ENCODE results near the gene BBS5.

Gene BBS5

DNA sequence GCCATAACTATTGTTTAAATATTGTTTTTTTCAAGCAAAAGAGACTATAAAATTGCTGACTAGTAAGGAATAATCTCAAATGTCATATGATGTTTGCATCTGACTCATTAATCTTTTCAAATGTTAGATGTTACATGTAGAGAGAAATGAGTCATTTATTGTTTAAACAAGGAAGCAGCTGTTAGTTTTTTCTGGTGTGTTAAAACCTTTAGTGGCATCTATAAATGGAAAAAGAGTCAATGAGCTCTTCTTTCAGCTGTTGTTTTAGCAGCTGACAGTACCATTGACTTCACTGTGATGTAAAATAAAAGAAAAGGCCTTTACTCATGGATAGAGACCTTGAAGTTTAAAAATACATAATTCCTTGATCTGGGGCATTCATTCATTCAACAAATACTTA, 28.4 kb downstream of the BBS5 start:
- TF ChIP-seq SIN3A (IDR thresholded peaks at IDR 0.05; ENCODE audit: borderline replicate concordance, insufficient read depth, low read length) (no peak), FOXP2 (optimal IDR thresholded peaks at IDR 0.05; ENCODE audit: borderline replicate concordance, extremely low read depth, extremely low read length, insufficient read depth) (no peak), POLR2AphosphoS5 (IDR thresholded peaks at IDR 0.05; ENCODE audit: low read depth, low read length) (no peak), TAF1 (IDR thresholded peaks at IDR 0.05; ENCODE audit: borderline replicate concordance, insufficient read depth, low read length) (no peak)
- TF ChIP-seq, protein P1, sequence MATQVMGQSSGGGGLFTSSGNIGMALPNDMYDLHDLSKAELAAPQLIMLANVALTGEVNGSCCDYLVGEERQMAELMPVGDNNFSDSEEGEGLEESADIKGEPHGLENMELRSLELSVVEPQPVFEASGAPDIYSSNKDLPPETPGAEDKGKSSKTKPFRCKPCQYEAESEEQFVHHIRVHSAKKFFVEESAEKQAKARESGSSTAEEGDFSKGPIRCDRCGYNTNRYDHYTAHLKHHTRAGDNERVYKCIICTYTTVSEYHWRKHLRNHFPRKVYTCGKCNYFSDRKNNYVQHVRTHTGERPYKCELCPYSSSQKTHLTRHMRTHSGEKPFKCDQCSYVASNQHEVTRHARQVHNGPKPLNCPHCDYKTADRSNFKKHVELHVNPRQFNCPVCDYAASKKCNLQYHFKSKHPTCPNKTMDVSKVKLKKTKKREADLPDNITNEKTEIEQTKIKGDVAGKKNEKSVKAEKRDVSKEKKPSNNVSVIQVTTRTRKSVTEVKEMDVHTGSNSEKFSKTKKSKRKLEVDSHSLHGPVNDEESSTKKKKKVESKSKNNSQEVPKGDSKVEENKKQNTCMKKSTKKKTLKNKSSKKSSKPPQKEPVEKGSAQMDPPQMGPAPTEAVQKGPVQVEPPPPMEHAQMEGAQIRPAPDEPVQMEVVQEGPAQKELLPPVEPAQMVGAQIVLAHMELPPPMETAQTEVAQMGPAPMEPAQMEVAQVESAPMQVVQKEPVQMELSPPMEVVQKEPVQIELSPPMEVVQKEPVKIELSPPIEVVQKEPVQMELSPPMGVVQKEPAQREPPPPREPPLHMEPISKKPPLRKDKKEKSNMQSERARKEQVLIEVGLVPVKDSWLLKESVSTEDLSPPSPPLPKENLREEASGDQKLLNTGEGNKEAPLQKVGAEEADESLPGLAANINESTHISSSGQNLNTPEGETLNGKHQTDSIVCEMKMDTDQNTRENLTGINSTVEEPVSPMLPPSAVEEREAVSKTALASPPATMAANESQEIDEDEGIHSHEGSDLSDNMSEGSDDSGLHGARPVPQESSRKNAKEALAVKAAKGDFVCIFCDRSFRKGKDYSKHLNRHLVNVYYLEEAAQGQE (IDR thresholded peaks at IDR 0.05; ENCODE audit: insufficient read depth in 1 of 2, low read depth in 2 of 2, low read length in 2 of 2): no peak

DNA sequence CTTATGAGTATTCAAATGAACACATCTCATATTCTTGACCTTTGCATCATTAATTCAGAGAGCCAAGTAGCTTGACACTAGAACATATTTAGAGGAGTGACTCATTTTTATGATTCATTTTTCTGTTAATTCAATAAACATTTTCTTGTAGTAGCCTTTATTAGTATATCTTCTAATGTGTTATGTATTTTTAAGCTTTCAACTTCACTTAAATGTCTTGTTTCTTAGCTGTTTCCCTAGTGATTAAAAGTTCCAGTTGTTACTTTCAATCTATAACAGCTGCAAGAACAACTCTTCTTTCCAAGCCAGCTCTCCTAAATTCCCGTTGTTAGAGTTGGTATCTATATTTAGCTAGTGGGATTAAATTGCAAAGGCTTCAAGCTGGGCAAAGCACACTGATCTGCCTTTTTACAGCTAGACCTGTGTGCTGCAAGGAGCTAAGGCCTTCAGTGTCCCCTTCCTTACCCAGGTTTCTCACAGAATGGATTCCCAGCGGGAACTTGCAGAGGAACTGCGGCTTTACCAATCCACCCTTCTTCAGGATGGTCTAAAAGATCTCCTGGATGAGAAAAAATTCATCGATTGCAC, 30.1 kb downstream of the BBS5 start, which contains the start of gene KLHL41:
KLHL41 (plus strand) TSS at position 405 of the 588 bp plus-strand sequence; CDS start at position 482, 77 bp downstream.
- no peak for TF ChIP-seq TAF1 (IDR thresholded peaks at IDR 0.05; ENCODE audit: borderline replicate concordance, insufficient read depth, low read length)
- TF ChIP-seq, protein P1 (IDR thresholded peaks at IDR 0.05; ENCODE audit: insufficient read depth in 1 of 2, low read depth in 2 of 2, low read length in 2 of 2): no peak
- TF ChIP-seq POLR2AphosphoS5 (IDR thresholded peaks at IDR 0.05; ENCODE audit: low read depth, low read length): no peak
- no peak for TF ChIP-seq SIN3A (IDR thresholded peaks at IDR 0.05; ENCODE audit: borderline replicate concordance, insufficient read depth, low read length)
- TF ChIP-seq FOXP2 (optimal IDR thresholded peaks at IDR 0.05; ENCODE audit: borderline replicate concordance, extremely low read depth, extremely low read length, insufficient read depth): no peak

DNA sequence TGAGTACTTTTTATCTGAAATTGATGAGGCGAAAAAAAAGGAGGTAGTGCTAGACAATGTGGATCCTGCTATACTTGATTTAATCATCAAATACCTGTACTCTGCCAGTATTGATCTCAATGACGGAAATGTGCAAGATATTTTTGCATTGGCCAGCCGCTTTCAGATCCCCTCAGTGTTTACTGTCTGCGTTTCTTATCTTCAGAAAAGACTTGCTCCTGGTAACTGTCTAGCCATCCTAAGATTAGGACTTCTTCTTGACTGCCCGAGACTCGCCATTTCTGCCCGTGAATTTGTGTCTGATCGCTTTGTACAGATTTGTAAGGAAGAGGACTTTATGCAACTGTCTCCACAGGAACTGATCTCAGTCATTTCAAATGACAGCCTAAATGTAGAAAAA, 30.7 kb downstream of the BBS5 start:
- TF ChIP-seq SIN3A (IDR thresholded peaks at IDR 0.05; ENCODE audit: borderline replicate concordance, insufficient read depth, low read length): no peak
- TF ChIP-seq POLR2AphosphoS5 (IDR thresholded peaks at IDR 0.05; ENCODE audit: low read depth, low read length): no peak
- TF ChIP-seq, protein P1 (IDR thresholded peaks at IDR 0.05; ENCODE audit: insufficient read depth in 1 of 2, low read depth in 2 of 2, low read length in 2 of 2): no peak
- no peak for TF ChIP-seq TAF1 (IDR thresholded peaks at IDR 0.05; ENCODE audit: borderline replicate concordance, insufficient read depth, low read length)
- no peak for TF ChIP-seq FOXP2 (optimal IDR thresholded peaks at IDR 0.05; ENCODE audit: borderline replicate concordance, extremely low read depth, extremely low read length, insufficient read depth)

DNA sequence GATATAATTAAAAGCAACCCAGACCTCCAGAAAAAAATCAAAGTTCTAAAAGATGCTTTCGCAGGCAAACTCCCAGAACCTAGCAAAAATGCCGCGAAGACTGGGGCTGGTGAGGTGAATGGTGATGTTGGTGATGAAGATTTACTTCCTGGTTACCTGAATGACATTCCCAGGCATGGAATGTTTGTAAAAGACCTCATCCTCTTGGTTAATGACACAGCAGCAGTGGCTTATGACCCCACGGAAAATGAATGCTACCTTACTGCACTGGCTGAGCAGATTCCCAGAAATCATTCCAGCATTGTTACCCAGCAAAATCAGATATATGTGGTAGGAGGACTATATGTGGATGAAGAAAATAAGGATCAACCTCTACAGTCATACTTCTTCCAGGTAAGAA, 31.2 kb downstream of the BBS5 start:
- TF ChIP-seq FOXP2 (optimal IDR thresholded peaks at IDR 0.05; ENCODE audit: borderline replicate concordance, extremely low read depth, extremely low read length, insufficient read depth): no peak
- no peak for TF ChIP-seq TAF1 (IDR thresholded peaks at IDR 0.05; ENCODE audit: borderline replicate concordance, insufficient read depth, low read length)
- TF ChIP-seq, protein P1 (IDR thresholded peaks at IDR 0.05; ENCODE audit: insufficient read depth in 1 of 2, low read depth in 2 of 2, low read length in 2 of 2): no peak
- no peak for TF ChIP-seq SIN3A (IDR thresholded peaks at IDR 0.05; ENCODE audit: borderline replicate concordance, insufficient read depth, low read length)
- no peak for TF ChIP-seq POLR2AphosphoS5 (IDR thresholded peaks at IDR 0.05; ENCODE audit: low read depth, low read length)
